Colonic mucosa (tissue), 4 donors: ENCODE measurements around the gene PHF21A. TPM values are rescaled to one million over a fixed set of nuclear protein-coding genes. Genes with fewer than 3 reads are reported as not detected.
"Not testable (repeated sequence)": the region's sequence is repeated elsewhere in the genome, so short reads cannot be mapped to it uniquely, and the experiment has no call there.

Experiments used
- DNase-seq: peaks from one replicate; pipeline ENCODE4 v3.0.0-alpha.2; 2020
- H3K27ac ChIP-seq: fragments of 200-600 bp; one replicate; pipeline ENCODE4 v1.8.0; 2021
- H3K27me3 ChIP-seq: fragments of 200-600 bp; one replicate; pipeline ENCODE4 v1.8.0; 2021
- H3K36me3 ChIP-seq: fragments of 200-600 bp; one replicate; pipeline ENCODE4 v1.8.0; 2021
- H3K4me1 ChIP-seq: fragments of 200-600 bp; one replicate; pipeline ENCODE4 v1.8.0; 2021; ENCODE audit warnings: mild to moderate bottlenecking
- H3K4me3 ChIP-seq: fragments of 200-600 bp; one replicate; pipeline ENCODE4 v1.8.0; 2021
- H3K9ac ChIP-seq, 2 donors: one replicate each; pipeline ENCODE4 v1.7.0; 2013; ENCODE audit warnings: control low read depth in 2 of 2, low read depth in 2 of 2, low read length in 2 of 2
- H3K9me3 ChIP-seq: fragments of 200-600 bp; one replicate; pipeline ENCODE4 v1.8.0; 2021
- CTCF ChIP-seq: fragments of 200-600 bp; IDR thresholded peaks from one replicate; pipeline ENCODE4 v1.8.0; 2022; ENCODE audit warnings: antibody characterized with exemption, mild to moderate bottlenecking
- intact Hi-C: fragments of 100-400 bp; cut with DNase I; formaldehyde crosslinking; loops from one replicate; pipeline ENCODE4 v1.14.1; 2022
- total RNA-seq, 2 donors: library from RNA; stranded (reverse); fragmentation: NEBNext Ultra II Directional in 1 of 2; extraction: Animal tissue kit (Norgen Biotek cat#: 25700) in 1 of 2; gene quantifications; one replicate each; pipeline ENCODE4 v1.2.1, GENCODE V29; 2021
- donor health status: healthy.
- donor health status: DM: no; HTN: no; CAD: no.
- donor health status: DM: no; HTN: no; CAD: no.

PHF21A gene
- total RNA-seq, 2 donors from 2014 or later = 17.0 to 19.1 TPM

- peak; percentile 58 for DNase-seq
- TF ChIP-seq CTCF = no peak
- intact Hi-C loops = loop anchor here (10.0 kb wide), 1 partner anchor 114 kb away; no protein-coding TSS in a partner anchor
Measured at GRCh38 chr11:46120346-46121300, 631 bp downstream of the PHF21A start.

GRCh38 chr11:46119352-46120216 is 1.7 kb downstream of the PHF21A start:
- Histone ChIP-seq H3K4me1 (no peaks in the 10 kb centered on the region), H3K9me3 (no peaks in the 10 kb centered on the region), H3K9ac (peak overlapping the region; percentile 69 to 85), H3K27ac (peak overlapping the region; percentile 96), H3K27me3 (no peaks in the 10 kb centered on the region), H3K36me3 (no peaks in the 10 kb centered on the region), H3K4me3 (peak overlapping the region; percentile 64)
- intact Hi-C loops = loop anchor here (10.0 kb wide), 1 partner anchor 115 kb away; no protein-coding TSS in a partner anchor
- no peak for TF ChIP-seq CTCF
- DNase-seq = peak; percentile 60

More at GRCh38 chr11:46120346-46121300, 631 bp downstream of the PHF21A start:
- H3K4me1 ChIP-seq = no peaks in the 10 kb centered on the region
- H3K27me3 ChIP-seq = no peaks in the 10 kb centered on the region
- H3K36me3 ChIP-seq = no peaks in the 10 kb centered on the region
- peak overlapping the region; percentile 88 to 91 for H3K9ac ChIP-seq
- peak overlapping the region; percentile 64 for H3K4me3 ChIP-seq
- no peaks in the 10 kb centered on the region for H3K9me3 ChIP-seq
- H3K27ac ChIP-seq = peak overlapping the region; percentile 96

GRCh38 chr11:46118702-46119351 is 2.4 kb downstream of the PHF21A start:
- H3K9me3 ChIP-seq = no peaks in the 10 kb centered on the region
- peak overlapping the region; percentile 96 for H3K27ac ChIP-seq
- H3K4me3 ChIP-seq = peak overlapping the region; percentile 64
- no peaks in the 10 kb centered on the region for H3K4me1 ChIP-seq
- TF ChIP-seq CTCF = no peak
- H3K9ac ChIP-seq = peak overlapping the region; percentile 69 to 85
- H3K27me3 ChIP-seq = no peaks in the 10 kb centered on the region
- H3K36me3 ChIP-seq = no peaks in the 10 kb centered on the region
- DNase-seq = no peak
- intact Hi-C loops = no loop called here

- no peak overlapping the region for H3K9ac ChIP-seq
- no peak overlapping the region for H3K27ac ChIP-seq
- no peak for DNase-seq
- no peaks in the 10 kb centered on the region for H3K36me3 ChIP-seq
- no peaks in the 10 kb centered on the region for H3K4me1 ChIP-seq
- no peaks in the 10 kb centered on the region for H3K27me3 ChIP-seq
- H3K4me3 ChIP-seq = no peak overlapping the region
- intact Hi-C loops = no loop called here
- TF ChIP-seq CTCF = no peak
- no peaks in the 10 kb centered on the region for H3K9me3 ChIP-seq
Measured at GRCh38 chr11:46117842-46118241, 3.4 kb downstream of the PHF21A start.

- H3K36me3 ChIP-seq, H3K4me1 ChIP-seq, H3K9ac ChIP-seq, DNase-seq, H3K27me3 ChIP-seq, H3K4me3 ChIP-seq, intact Hi-C loops, H3K27ac ChIP-seq, H3K9me3 ChIP-seq: not testable (repeated sequence)
Measured at GRCh38 chr11:46116712-46117037, 4.6 kb downstream of the PHF21A start.
